ENCODE data around the gene CMTM4.

- TF ChIP-seq CTCF (IDR thresholded peaks at IDR 0.05) (no peak), EP300 (IDR thresholded peaks at IDR 0.05) (no peak), POLR2AphosphoS5 (IDR thresholded peaks at IDR 0.05) (no peak), POLR2A (IDR thresholded peaks at IDR 0.05) (no peak)
Observed at GRCh38 chr16:66575060-66575459, 121.5 kb downstream of the CMTM4 start.

Data from suprapubic skin (tissue), 4 donors.